ENCODE measurements around the gene DMC1. TPM values are rescaled to one million over a fixed set of nuclear protein-coding genes. Genes with fewer than 3 reads are reported as not detected.

DMC1 gene
- polyA plus RNA-seq, 3 donors: 3.5 to 6.4 (median 4.1) TPM

GRCh38 chr22:38504731-38505540, 65.0 kb downstream of the DMC1 start:
- DNase-seq: peak; percentile 45

GRCh38 chr22:38503021-38503420, 67.0 kb downstream of the DMC1 start:
- DNase-seq: no peak

GRCh38 chr22:38501797-38502672, 67.9 kb downstream of the DMC1 start:
- DNase-seq: no peak

- no peak for DNase-seq
Measured at GRCh38 chr22:38497869-38498268, 72.1 kb downstream of the DMC1 start.

- no peak for DNase-seq
Measured at GRCh38 chr22:38494939-38495338, 75.0 kb downstream of the DMC1 start.

GRCh38 chr22:38494498-38494897, 75.5 kb downstream of the DMC1 start:
- no peak for DNase-seq

- no peak for DNase-seq
Measured at GRCh38 chr22:38491707-38492348, 78.2 kb downstream of the DMC1 start.

- DNase-seq: no peak
Measured at GRCh38 chr22:38490915-38491314, 79.1 kb downstream of the DMC1 start.

- DNase-seq: no peak
Measured at GRCh38 chr22:38490475-38490874, 79.5 kb downstream of the DMC1 start.

- DNase-seq: no peak
Measured at GRCh38 chr22:38489561-38490145, 80.3 kb downstream of the DMC1 start.

- DNase-seq: no peak
Measured at GRCh38 chr22:38489142-38489541, 80.8 kb downstream of the DMC1 start.

- no peak for DNase-seq
Measured at GRCh38 chr22:38487946-38488345, 82.0 kb downstream of the DMC1 start.

GRCh38 chr22:38485783-38486182, 84.2 kb downstream of the DMC1 start:
- DNase-seq: no peak

- DNase-seq: no peak
Measured at GRCh38 chr22:38484244-38484643, 85.7 kb downstream of the DMC1 start.

- no peak for DNase-seq
Measured at GRCh38 chr22:38482662-38483308, 87.2 kb downstream of the DMC1 start.

- DNase-seq: no peak
Measured at GRCh38 chr22:38481871-38482332, 88.1 kb downstream of the DMC1 start.

- peak; percentile 33 for DNase-seq
Measured at GRCh38 chr22:38481162-38481870, 88.7 kb downstream of the DMC1 start.

- DNase-seq: no peak
Measured at GRCh38 chr22:38479096-38479837, 90.7 kb downstream of the DMC1 start.

- no peak for DNase-seq
Measured at GRCh38 chr22:38477585-38477984, 92.4 kb downstream of the DMC1 start.

GRCh38 chr22:38474003-38474607, 95.9 kb downstream of the DMC1 start:
- no peak for DNase-seq

All from renal pelvis (tissue), 4 donors.